NCI-H2171 (cell line): Measurements from ENCODE around the gene USP9Y.
"Not testable (repeated sequence)": the region's sequence is repeated elsewhere in the genome, so short reads cannot be mapped to it uniquely, and the experiment has no call there.

Source experiments
- DNase-seq: peaks from one replicate; lab custom pipeline; 2025; lab: John Stamatoyannopoulos, UW

The USP9Y gene

GRCh38 chrY:12701181-12701695, at the start of gene USP9Y:
Gene USP9Y, plus strand, starts transcription at chrY:12701231. Its CDS starts 8,217 bp downstream, at chrY:12709448.
- DNase-seq = no peak

GRCh38 chrY:12651621-12652036, 49.4 kb upstream of the USP9Y start:
- DNase-seq = no peak

- DNase-seq = peak; percentile 71
Measured at GRCh38 chrY:12661745-12662681, 39.0 kb upstream of the USP9Y start.

GRCh38 chrY:12662745-12663591, 38.1 kb upstream of the USP9Y start:
- DNase-seq = peak; percentile 29

GRCh38 chrY:12663845-12664244, 37.2 kb upstream of the USP9Y start:
- not testable (repeated sequence) for DNase-seq

- DNase-seq = no peak
Measured at GRCh38 chrY:12678111-12678510, 22.9 kb upstream of the USP9Y start.

- no peak for DNase-seq
Measured at GRCh38 chrY:12681535-12681934, 19.5 kb upstream of the USP9Y start.

- no peak for DNase-seq
Measured at GRCh38 chrY:12688337-12688736, 12.7 kb upstream of the USP9Y start.

- no peak for DNase-seq
Measured at GRCh38 chrY:12700087-12700486, 944 bp upstream of the USP9Y start.

GRCh38 chrY:12702174-12702573, 1.1 kb downstream of the USP9Y start:
- no peak for DNase-seq

GRCh38 chrY:12710460-12710859, 9.4 kb downstream of the USP9Y start:
- no peak for DNase-seq

GRCh38 chrY:12715376-12715775, 14.3 kb downstream of the USP9Y start:
- no peak for DNase-seq

GRCh38 chrY:12729746-12730145, 28.7 kb downstream of the USP9Y start:
- no peak for DNase-seq

GRCh38 chrY:12733625-12734024, 32.6 kb downstream of the USP9Y start:
- no peak for DNase-seq

- DNase-seq = no peak
Measured at GRCh38 chrY:12734051-12734450, 33.0 kb downstream of the USP9Y start.

GRCh38 chrY:12741414-12741813, 40.4 kb downstream of the USP9Y start:
- no peak for DNase-seq

GRCh38 chrY:12742725-12743124, 41.7 kb downstream of the USP9Y start:
- no peak for DNase-seq

- DNase-seq = no peak
Measured at GRCh38 chrY:12744091-12744490, 43.1 kb downstream of the USP9Y start.

GRCh38 chrY:12749293-12749692, 48.3 kb downstream of the USP9Y start:
- no peak for DNase-seq

GRCh38 chrY:12752856-12753255, 51.8 kb downstream of the USP9Y start:
- DNase-seq = no peak

GRCh38 chrY:12756021-12756420, 55.0 kb downstream of the USP9Y start:
- no peak for DNase-seq

GRCh38 chrY:12765976-12766375, 64.9 kb downstream of the USP9Y start:
- DNase-seq = no peak

GRCh38 chrY:12784521-12784920, 83.5 kb downstream of the USP9Y start:
- no peak for DNase-seq
